Endothelial cell (in vitro differentiated cells): ENCODE measurements around the gene KEAP1. TPM values are rescaled to one million over a fixed set of nuclear protein-coding genes. Genes with fewer than 3 reads are reported as not detected.
A peak's percentile ranks its signal among the peaks of the same experiment; 100 is the strongest.

ENCODE experiments used
- DNase-seq: peaks from one replicate; pipeline ENCODE4 v3.0.0; 2021; ENCODE audit warnings: low spot score
- H3K27ac Mint-ChIP-seq: one replicate; pipeline ENCODE4 v1.8.0; 2021; ENCODE audit warnings: mixed read lengths, inconsistent platforms; ENCODE audit not compliant: unreplicated experiment
- H3K27me3 Mint-ChIP-seq: one replicate; pipeline ENCODE4 v1.8.0; 2021; ENCODE audit warnings: mild to moderate bottlenecking, moderate library complexity, mixed read lengths, inconsistent platforms; ENCODE audit not compliant: unreplicated experiment
- H3K36me3 Mint-ChIP-seq: one replicate; pipeline ENCODE4 v1.8.0; 2021; ENCODE audit warnings: mild to moderate bottlenecking, low read depth, mixed read lengths, inconsistent platforms; ENCODE audit not compliant: unreplicated experiment
- H3K4me1 Mint-ChIP-seq: one replicate; pipeline ENCODE4 v1.8.0; 2021; ENCODE audit warnings: mild to moderate bottlenecking, mixed read lengths, inconsistent platforms; ENCODE audit not compliant: unreplicated experiment
- H3K4me3 Mint-ChIP-seq: one replicate; pipeline ENCODE4 v1.8.0; 2021; ENCODE audit warnings: mild to moderate bottlenecking, mixed read lengths, inconsistent platforms; ENCODE audit not compliant: unreplicated experiment
- H3K9me3 Mint-ChIP-seq: one replicate; pipeline ENCODE4 v1.8.0; 2021; ENCODE audit warnings: mixed read lengths, inconsistent platforms; ENCODE audit not compliant: unreplicated experiment
- total RNA-seq: library from RNA; stranded (reverse); fragmentation: NEBNext Ultra II Directional; extraction: Animal tissue kit (Norgen Biotek cat#: 25700); gene quantifications from one replicate; pipeline ENCODE4 v1.2.1, GENCODE V29; 2021; ENCODE audit not compliant: unreplicated experiment
- TF ChIP-seq, protein P1 (sequence below): fragments of 200-600 bp; sonication (generic); IDR thresholded peaks from one replicate; pipeline ENCODE4 v1.5.0; 2021; ENCODE audit warnings: antibody characterized with exemption; ENCODE audit not compliant: unreplicated experiment

The KEAP1 gene
- total RNA-seq, 1 donor from 2014 or later: 56.4 TPM

- H3K9me3 Mint-ChIP-seq: no peaks in the 10 kb centered on the region
- H3K27me3 Mint-ChIP-seq: peaks cover 42% of the 10 kb centered on the region
- DNase-seq: no peak
- TF ChIP-seq, protein P1, sequence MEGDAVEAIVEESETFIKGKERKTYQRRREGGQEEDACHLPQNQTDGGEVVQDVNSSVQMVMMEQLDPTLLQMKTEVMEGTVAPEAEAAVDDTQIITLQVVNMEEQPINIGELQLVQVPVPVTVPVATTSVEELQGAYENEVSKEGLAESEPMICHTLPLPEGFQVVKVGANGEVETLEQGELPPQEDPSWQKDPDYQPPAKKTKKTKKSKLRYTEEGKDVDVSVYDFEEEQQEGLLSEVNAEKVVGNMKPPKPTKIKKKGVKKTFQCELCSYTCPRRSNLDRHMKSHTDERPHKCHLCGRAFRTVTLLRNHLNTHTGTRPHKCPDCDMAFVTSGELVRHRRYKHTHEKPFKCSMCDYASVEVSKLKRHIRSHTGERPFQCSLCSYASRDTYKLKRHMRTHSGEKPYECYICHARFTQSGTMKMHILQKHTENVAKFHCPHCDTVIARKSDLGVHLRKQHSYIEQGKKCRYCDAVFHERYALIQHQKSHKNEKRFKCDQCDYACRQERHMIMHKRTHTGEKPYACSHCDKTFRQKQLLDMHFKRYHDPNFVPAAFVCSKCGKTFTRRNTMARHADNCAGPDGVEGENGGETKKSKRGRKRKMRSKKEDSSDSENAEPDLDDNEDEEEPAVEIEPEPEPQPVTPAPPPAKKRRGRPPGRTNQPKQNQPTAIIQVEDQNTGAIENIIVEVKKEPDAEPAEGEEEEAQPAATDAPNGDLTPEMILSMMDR: no peak
- peak overlapping the region; percentile 3 for H3K4me3 Mint-ChIP-seq
- H3K4me1 Mint-ChIP-seq: peaks cover 18% of the 10 kb centered on the region
- peaks cover 7% of the 10 kb centered on the region for H3K36me3 Mint-ChIP-seq
- H3K27ac Mint-ChIP-seq: no peak overlapping the region
Observed at GRCh38 chr19:10516064-10516385, 12.9 kb upstream of the KEAP1 start.

DNA sequence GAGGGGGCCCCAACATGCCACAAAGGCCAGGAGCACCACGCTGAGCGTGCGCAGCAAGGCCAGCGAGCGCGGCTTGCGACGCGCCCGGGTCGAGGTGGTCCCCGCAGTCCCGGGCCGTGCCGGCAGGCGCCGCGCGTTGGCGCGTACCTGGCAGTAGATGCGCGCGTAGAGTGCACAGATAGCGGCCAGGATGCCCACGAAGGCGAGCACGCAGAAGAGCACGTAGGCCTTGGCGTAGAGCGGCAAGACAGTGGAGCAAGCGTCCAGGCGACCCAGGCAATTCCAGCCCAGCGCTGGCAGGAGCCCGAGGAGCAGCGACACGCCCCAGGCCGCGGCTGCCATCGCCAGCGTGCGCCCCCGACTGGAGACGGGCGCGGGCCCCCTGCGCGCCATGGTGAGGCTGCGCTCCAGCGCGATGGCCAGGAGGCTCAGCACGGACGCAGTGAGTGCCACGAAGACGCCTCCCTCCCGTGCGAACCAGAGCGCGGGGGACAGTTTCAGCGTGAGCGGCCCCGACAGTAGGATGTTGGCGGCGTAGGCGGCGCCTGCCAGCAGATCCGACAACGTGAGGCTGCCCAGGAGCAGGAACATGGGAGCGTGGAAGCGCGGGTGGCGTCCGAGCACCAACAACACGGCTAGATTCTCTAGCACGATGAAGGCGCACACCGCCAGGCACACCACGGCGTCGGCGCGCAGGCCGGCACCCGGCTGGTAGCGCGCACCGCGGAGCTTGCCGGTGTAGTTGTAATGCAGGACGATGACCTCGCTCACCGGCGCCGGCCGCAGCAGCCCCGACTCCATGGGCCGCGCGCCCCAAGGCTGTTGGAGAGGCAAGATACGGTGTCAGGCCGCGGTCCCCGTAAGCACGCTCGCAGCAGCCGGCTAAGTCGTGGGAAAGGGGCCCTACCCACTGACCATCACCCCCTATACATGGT, 11.3 kb upstream of the KEAP1 start:
- Mint-ChIP-seq H3K27me3 (peaks cover 40% of the 10 kb centered on the region), H3K9me3 (no peaks in the 10 kb centered on the region), H3K4me1 (peaks cover 18% of the 10 kb centered on the region), H3K4me3 (no peak overlapping the region), H3K27ac (no peak overlapping the region), H3K36me3 (peaks cover 6% of the 10 kb centered on the region)
- peak; percentile 50 for DNase-seq
- TF ChIP-seq, protein P1: peak; percentile 26

DNA sequence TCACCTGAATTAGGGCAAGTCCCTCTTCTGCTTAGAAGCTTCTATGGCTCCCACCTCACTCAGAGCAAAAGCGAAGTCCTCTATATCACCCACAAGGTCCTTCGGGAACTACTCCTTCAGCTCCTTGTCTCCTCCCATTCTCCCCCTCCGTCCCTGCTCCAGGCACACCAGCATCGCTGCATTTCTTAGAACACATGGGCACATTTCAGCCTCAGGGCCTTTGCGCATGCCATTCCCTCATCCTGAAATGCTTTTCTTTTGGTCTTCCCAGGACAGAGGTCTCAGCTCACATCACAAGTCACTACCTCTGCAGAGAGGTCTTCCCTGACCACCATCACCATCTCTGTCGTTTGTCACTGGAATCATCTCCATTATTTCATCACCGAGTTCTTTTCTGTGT, 10.1 kb upstream of the KEAP1 start:
- H3K9me3 Mint-ChIP-seq: no peaks in the 10 kb centered on the region
- H3K27ac Mint-ChIP-seq: no peak overlapping the region
- no peaks in the 10 kb centered on the region for H3K36me3 Mint-ChIP-seq
- H3K4me1 Mint-ChIP-seq: peaks cover 11% of the 10 kb centered on the region
- H3K27me3 Mint-ChIP-seq: peaks cover 29% of the 10 kb centered on the region
- no peak for DNase-seq
- no peak overlapping the region for H3K4me3 Mint-ChIP-seq
- TF ChIP-seq, protein P1: no peak

DNA sequence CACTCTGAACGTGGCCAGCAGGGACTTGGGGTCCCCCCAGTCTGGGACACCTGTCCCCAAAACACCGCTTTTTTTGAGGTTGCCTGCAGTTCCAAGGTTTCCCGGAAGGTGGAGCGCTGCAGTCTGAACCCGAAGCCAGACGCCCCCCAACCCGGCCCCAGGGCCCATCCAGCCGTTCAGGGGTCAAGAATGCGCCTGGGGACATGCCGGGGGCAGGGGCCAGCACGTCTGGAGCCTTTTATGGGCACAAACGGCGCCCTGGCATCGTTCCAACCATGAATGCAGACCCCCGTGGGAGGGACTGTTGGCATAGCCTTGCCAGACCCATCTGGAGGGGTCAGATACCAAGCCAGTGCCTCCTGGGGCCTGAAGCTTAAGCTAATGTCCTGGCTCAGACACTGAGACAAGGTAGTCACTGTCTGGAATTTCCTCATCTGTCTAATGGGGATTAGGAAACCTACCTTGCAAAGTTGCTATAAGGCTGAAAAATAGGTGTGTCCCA, 7.2 kb upstream of the KEAP1 start:
- H3K9me3 Mint-ChIP-seq: no peaks in the 10 kb centered on the region
- peak; percentile 56 for DNase-seq
- peaks cover 2% of the 10 kb centered on the region for H3K4me1 Mint-ChIP-seq
- H3K36me3 Mint-ChIP-seq: no peaks in the 10 kb centered on the region
- peaks cover 15% of the 10 kb centered on the region for H3K27me3 Mint-ChIP-seq
- H3K4me3 Mint-ChIP-seq: no peak overlapping the region
- TF ChIP-seq, protein P1: peak; percentile 91
- H3K27ac Mint-ChIP-seq: no peak overlapping the region

- Mint-ChIP-seq H3K36me3 (no peaks in the 10 kb centered on the region), H3K9me3 (no peaks in the 10 kb centered on the region), H3K27ac (no peak overlapping the region), H3K27me3 (peaks cover 8% of the 10 kb centered on the region), H3K4me1 (no peaks in the 10 kb centered on the region), H3K4me3 (no peak overlapping the region)
- DNase-seq: no peak
- TF ChIP-seq, protein P1: no peak
Observed at GRCh38 chr19:10508707-10509106, 5.6 kb upstream of the KEAP1 start.
